Ovary (tissue), 9 donors: ENCODE measurements around the gene CTIF. TPM values are rescaled to one million over a fixed set of nuclear protein-coding genes. Genes with fewer than 3 reads are reported as not detected.

ENCODE experiments used
- DNase-seq, 5 donors: peaks; one replicate each; pipeline ENCODE4 v3.0.0-alpha.2; 2019 to 2020
- H3K27ac ChIP-seq, 2 donors: fragments of 200-600 bp; one replicate each; pipeline versions ENCODE4 v1.5.1 to v1.8.0; 2019 to 2022
- H3K27me3 ChIP-seq: fragments of 200-600 bp; one replicate; pipeline ENCODE4 v1.8.0; 2022
- H3K36me3 ChIP-seq: fragments of 200-600 bp; sonication (generic); one replicate; pipeline ENCODE4 v1.5.1; 2019
- H3K4me1 ChIP-seq: one replicate; pipeline ENCODE4 v1.8.1; 2013; ENCODE audit warnings: mild to moderate bottlenecking, moderate library complexity; ENCODE audit not compliant: insufficient read depth
- H3K4me3 ChIP-seq: fragments of 200-600 bp; sonication (generic); one replicate; pipeline ENCODE4 v1.5.1; 2017
- H3K9me3 ChIP-seq, 2 donors: fragments of 200-600 bp in 1 of 2; sonication (generic) in 1 of 2; one replicate each; pipeline versions ENCODE4 v1.5.1 to v1.8.1; 2013 to 2019; ENCODE audit warnings: mild to moderate bottlenecking in 1 of 2, moderate library complexity in 1 of 2
- CTCF ChIP-seq, 3 donors: fragments of 450-650 bp in 2 of 3; fragments of 200-600 bp in 1 of 3; IDR thresholded peaks; one replicate each; pipeline versions ENCODE4 v1.5.1 to v1.8.0; 2016 to 2022; ENCODE audit warnings: antibody characterized with exemption in 3 of 3, mild to moderate bottlenecking in 1 of 3
- EP300 ChIP-seq: sonication (generic); formaldehyde crosslinking; IDR thresholded peaks from one replicate; pipeline ENCODE4 v1.6.1; 2017; ENCODE audit warnings: antibody characterized with exemption
- POLR2A ChIP-seq: fragments of 450-650 bp; IDR thresholded peaks from one replicate; pipeline ENCODE4 v1.6.1; 2017; ENCODE audit warnings: antibody characterized with exemption, mild to moderate bottlenecking, moderate library complexity
- WGBS, 3 donors: extraction: QIAGEN DNeasy Blood & Tissue Kit in 1 of 3; methylation state at CpG; one replicate each; pipeline versions ENCODE4 v1.1.5 to v1.1.7; 2013 to 2017; 5-methylcytosine and 5-hydroxymethylcytosine counted together
- intact Hi-C, 4 donors: fragments of 100-400 bp; cut with DNase I; formaldehyde crosslinking; loops; one replicate each; pipeline versions ENCODE4 v1.11.0 to v1.15.1; 2022 to 2023
- polyA plus RNA-seq, 2 donors: library from polyadenylated mRNA; stranded (reverse); fragments of 200-250 nt in 1 of 2; fragments of 350-450 nt in 1 of 2; fragmentation: Illumina TruSeq in 1 of 2; extraction: RNeasy Lipid Tissue Mini Kit (QIAGEN cat#74804) in 1 of 2; gene quantifications; one replicate each; pipeline ENCODE4 v1.2.3, GENCODE V29; 2013 to 2014
- total RNA-seq, 7 donors: library from RNA; depleted of rRNA in 2 of 7; stranded (reverse); fragments of >200 nt in 2 of 7; fragmentation: NEBNext Ultra II Directional in 3 of 7; extraction: Animal tissue kit (Norgen Biotek cat#: 25700) in 3 of 7; gene quantifications; one replicate each; pipeline versions ENCODE4 v1.1.0 to v1.2.4, GENCODE V29; 2016 to 2023
- donor health status: DM: no; HTN: no; CAD: no; lungs with moderate emphysema.
- donor health status: DM: no; HTN: no; CAD: no.
- donor health status: Bipolar disorder and iron deficiency.
- donor health status: DM: yes; HTN: yes; CAD: no.
- donor health status: DM: no; HTN: no; CAD: no.
- donor health status: DM: yes; HTN: yes; CAD: no.

CTIF gene
- total and polyA plus RNA-seq, 9 donors = 18.5 to 94.1 (median 75.2) TPM

- 80 to 83% (median 82%) methylated on average over 13 of the region's 13 CpGs for WGBS, 3 donors
- no peak for TF ChIP-seq CTCF (IDR thresholded peaks at IDR 0.05)
- TF ChIP-seq EP300 = no peak
- no peak for TF ChIP-seq POLR2A
- Histone ChIP-seq H3K9me3 (no peaks in the 10 kb centered on the region), H3K27ac (no peak overlapping the region), H3K4me3 (no peak overlapping the region), H3K4me1 (peaks cover 19% of the 10 kb centered on the region), H3K36me3 (no peaks in the 10 kb centered on the region), H3K27me3 (no peaks in the 10 kb centered on the region)
- intact Hi-C loops = no loop called here
- DNase-seq = no peak
Measured at GRCh38 chr18:48594471-48595094, 55.8 kb downstream of the CTIF start.

GRCh38 chr18:48595703-48596218 lies 56.9 kb downstream of the CTIF start:
- H3K36me3 ChIP-seq = no peaks in the 10 kb centered on the region
- TF ChIP-seq EP300 (no peak), CTCF (IDR thresholded peaks at IDR 0.05) (no peak), POLR2A (no peak)
- H3K4me1 ChIP-seq = peaks cover 19% of the 10 kb centered on the region
- intact Hi-C loops = no loop called here
- no peaks in the 10 kb centered on the region for H3K27me3 ChIP-seq
- 90 to 94% (median 94%) methylated on average over 4 of the region's 4 CpGs for WGBS, 3 donors
- H3K9me3 ChIP-seq = no peaks in the 10 kb centered on the region
- DNase-seq = no peak
- no peak overlapping the region for H3K27ac ChIP-seq
- no peak overlapping the region for H3K4me3 ChIP-seq

GRCh38 chr18:48597110-48597509 lies 58.3 kb downstream of the CTIF start:
- Histone ChIP-seq H3K27ac (no peak overlapping the region), H3K36me3 (no peaks in the 10 kb centered on the region), H3K4me3 (no peak overlapping the region), H3K27me3 (no peaks in the 10 kb centered on the region), H3K4me1 (peaks cover 22% of the 10 kb centered on the region), H3K9me3 (no peaks in the 10 kb centered on the region)
- WGBS, 3 donors = 70 to 81% (median 74%) methylated on average over 5 of the region's 5 CpGs
- TF ChIP-seq POLR2A = no peak
- TF ChIP-seq EP300 = no peak
- no peak for TF ChIP-seq CTCF (IDR thresholded peaks at IDR 0.05)
- no peak for DNase-seq
- intact Hi-C loops = no loop called here

- TF ChIP-seq CTCF (IDR thresholded peaks at IDR 0.05) = no peak
- no peak for TF ChIP-seq POLR2A
- no peak for TF ChIP-seq EP300
- Histone ChIP-seq H3K27me3 (no peaks in the 10 kb centered on the region), H3K36me3 (no peaks in the 10 kb centered on the region), H3K4me3 (no peak overlapping the region), H3K9me3 (no peaks in the 10 kb centered on the region), H3K4me1 (peaks cover 22% of the 10 kb centered on the region), H3K27ac (no peak overlapping the region)
- 84 to 89% (median 86%) methylated on average over 3 of the region's 3 CpGs for WGBS, 3 donors
- intact Hi-C loops = no loop called here
- DNase-seq = no peak
Measured at GRCh38 chr18:48597671-48598070, 58.8 kb downstream of the CTIF start.
